Mucosa of rectum (tissue), 2 donors: ENCODE measurements around the gene ABCC6.
"Not testable (repeated sequence)": the region's sequence is repeated elsewhere in the genome, so short reads cannot be mapped to it uniquely, and the experiment has no call there.

Experiments used
- H3K27ac ChIP-seq, 2 donors: one replicate each; pipeline ENCODE4 v1.7.0; 2013; ENCODE audit warnings: inconsistent platforms in 2 of 2, low read depth in 2 of 2, low read length in 2 of 2
- H3K27me3 ChIP-seq, 2 donors: one replicate each; pipeline ENCODE4 v1.7.0; 2013; ENCODE audit warnings: low read length in 2 of 2; ENCODE audit not compliant: control insufficient read depth in 2 of 2, insufficient read depth in 2 of 2
- H3K36me3 ChIP-seq, 2 donors: one replicate each; pipeline ENCODE4 v1.7.0; 2013; ENCODE audit warnings: low read length in 2 of 2; ENCODE audit not compliant: control insufficient read depth in 2 of 2, insufficient read depth in 2 of 2
- H3K4me1 ChIP-seq, 2 donors: one replicate each; pipeline ENCODE4 v1.7.0; 2013; ENCODE audit warnings: low read length in 2 of 2, mild to moderate bottlenecking in 1 of 2; ENCODE audit not compliant: control insufficient read depth in 2 of 2, insufficient read depth in 2 of 2
- H3K4me3 ChIP-seq, 2 donors: one replicate each; pipeline ENCODE4 v1.7.0; 2013; ENCODE audit warnings: low read length in 2 of 2
- H3K9ac ChIP-seq, 2 donors: one replicate each; pipeline ENCODE4 v1.7.0; 2013; ENCODE audit warnings: low read length in 2 of 2, low read depth in 1 of 2, mild to moderate bottlenecking in 1 of 2
- H3K9me3 ChIP-seq, 2 donors: one replicate each; pipeline ENCODE4 v1.7.0; 2013; ENCODE audit warnings: low read length in 2 of 2; ENCODE audit not compliant: control insufficient read depth in 2 of 2
- donor health status: healthy.
- donor health status: Normal muscosa, but diverticular disease.

ABCC6 gene

DNA sequence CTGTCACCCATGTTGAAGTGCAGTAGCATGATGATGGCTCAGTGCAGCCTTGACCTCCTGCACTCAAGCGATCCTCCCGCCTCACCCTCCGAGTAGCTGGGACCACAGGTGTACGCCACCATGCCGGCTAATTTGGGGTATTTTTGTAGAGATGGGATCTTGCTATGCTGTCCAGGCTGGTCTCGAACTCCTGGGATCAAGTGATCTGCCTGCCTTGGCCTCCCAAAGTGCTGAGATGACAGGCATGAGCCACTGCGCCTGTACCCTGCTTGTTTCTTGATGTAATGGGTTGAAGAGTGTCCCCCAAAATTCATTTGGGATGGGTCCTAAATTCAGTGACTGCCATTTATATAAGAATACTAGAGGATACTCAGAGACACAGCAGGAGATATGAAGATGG is 57.2 kb downstream of the ABCC6 start:
- H3K36me3 ChIP-seq = peaks cover 17 to 31% of the 10 kb centered on the region in 2 donors
- no peak overlapping the region for H3K4me3 ChIP-seq
- H3K9ac ChIP-seq = no peak overlapping the region
- no peaks in the 10 kb centered on the region for H3K4me1 ChIP-seq
- no peak overlapping the region for H3K27ac ChIP-seq
- H3K27me3 ChIP-seq = no peaks in the 10 kb centered on the region
- H3K9me3 ChIP-seq = no peaks in the 10 kb centered on the region

DNA sequence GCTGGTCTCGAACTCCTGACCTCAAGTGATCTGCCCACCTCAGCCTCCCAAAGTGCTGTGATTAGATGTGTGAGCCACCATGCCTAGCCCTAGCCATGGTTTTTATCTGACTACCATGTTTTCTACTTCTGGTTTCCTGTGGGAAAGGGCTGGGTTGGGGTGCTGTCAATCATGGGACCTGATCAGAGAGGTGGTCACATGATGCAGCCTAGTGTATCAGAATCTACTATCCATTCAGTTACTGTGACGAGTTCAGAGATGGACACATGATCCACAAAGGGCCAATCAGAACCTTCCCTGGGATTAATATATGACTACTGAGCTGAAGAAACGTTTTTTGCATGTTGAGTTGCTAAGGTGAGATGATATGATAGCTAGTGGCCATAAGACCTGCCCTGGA is 59.1 kb downstream of the ABCC6 start:
- H3K4me3 ChIP-seq = no peak overlapping the region
- H3K9ac ChIP-seq = no peak overlapping the region
- no peaks in the 10 kb centered on the region for H3K27me3 ChIP-seq
- H3K9me3 ChIP-seq = no peaks in the 10 kb centered on the region
- peaks cover 22 to 28% of the 10 kb centered on the region in 2 donors for H3K36me3 ChIP-seq
- no peaks in the 10 kb centered on the region for H3K4me1 ChIP-seq
- H3K27ac ChIP-seq = no peak overlapping the region

DNA sequence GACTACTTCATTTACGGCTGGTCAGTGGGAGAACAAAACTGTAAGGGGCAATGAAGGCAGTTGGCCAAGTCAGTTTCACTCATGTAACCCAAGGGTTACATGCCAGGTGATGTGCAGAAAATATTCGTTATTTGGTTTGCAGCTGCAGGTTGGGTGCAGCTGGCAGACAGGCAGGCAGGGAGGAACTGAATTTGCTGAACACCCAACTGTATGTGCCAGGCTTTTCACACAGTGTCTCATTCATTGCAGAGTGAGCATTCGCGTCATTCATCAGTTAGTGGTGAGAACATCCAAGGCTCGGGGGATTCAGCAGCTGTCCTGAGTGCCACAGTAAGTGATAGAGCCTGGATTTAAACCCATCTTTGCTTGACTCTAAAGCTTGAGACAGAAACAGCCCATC is 59.7 kb downstream of the ABCC6 start:
- H3K36me3 ChIP-seq = peaks cover 20 to 33% of the 10 kb centered on the region in 2 donors

DNA sequence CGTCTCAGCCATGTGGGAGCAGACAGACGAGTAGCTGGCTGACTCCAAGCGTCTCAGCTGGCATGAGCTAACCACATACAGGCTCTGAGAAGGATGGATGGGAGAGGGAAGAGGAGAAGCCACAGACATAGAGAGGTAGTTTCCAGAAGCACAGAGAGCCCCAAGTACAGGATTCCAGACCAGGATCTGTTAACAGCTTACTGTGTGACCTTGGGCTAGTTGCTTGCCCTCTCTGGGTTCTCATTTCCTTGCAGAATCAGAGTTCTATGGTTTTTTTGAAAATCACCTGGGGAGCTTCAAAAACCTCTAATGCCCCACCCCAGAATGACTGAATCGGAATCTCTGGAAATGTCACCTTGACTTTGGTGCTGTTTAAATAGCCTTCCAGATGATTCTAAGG is 60.2 kb downstream of the ABCC6 start:
- Histone ChIP-seq H3K36me3 (peaks cover 20 to 30% of the 10 kb centered on the region in 2 donors), H3K27me3 (no peaks in the 10 kb centered on the region), H3K4me3 (no peak overlapping the region), H3K9ac (no peak overlapping the region), H3K4me1 (no peaks in the 10 kb centered on the region), H3K27ac (no peak overlapping the region), H3K9me3 (no peaks in the 10 kb centered on the region)

More for the DNA sequence above, 59.7 kb downstream of the ABCC6 start:
- Histone ChIP-seq H3K27ac (no peak overlapping the region), H3K9me3 (no peaks in the 10 kb centered on the region), H3K9ac (no peak overlapping the region), H3K27me3 (no peaks in the 10 kb centered on the region), H3K4me3 (no peak overlapping the region), H3K4me1 (no peaks in the 10 kb centered on the region)

DNA sequence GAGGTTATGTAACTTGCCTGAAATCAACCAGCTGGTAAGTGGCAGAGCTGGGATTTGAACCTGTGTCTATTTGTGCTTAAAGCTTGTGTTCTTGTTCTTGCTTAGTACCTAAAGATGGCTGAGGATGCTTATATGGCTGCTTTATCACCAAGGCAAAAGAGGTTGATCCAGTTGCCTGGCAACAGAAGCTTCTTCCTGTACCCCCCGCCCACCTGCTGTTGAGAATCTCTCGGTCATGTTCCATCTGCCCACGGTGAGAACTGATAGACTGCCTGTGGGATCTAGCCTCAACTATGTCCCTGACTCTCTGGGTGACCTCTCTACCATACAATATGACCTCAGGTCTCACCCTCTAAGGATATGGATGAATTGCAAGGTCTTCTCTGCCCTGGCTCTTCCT is 60.7 kb downstream of the ABCC6 start:
- Histone ChIP-seq H3K9ac (no peak overlapping the region), H3K4me3 (no peak overlapping the region), H3K27me3 (no peaks in the 10 kb centered on the region), H3K9me3 (no peaks in the 10 kb centered on the region), H3K4me1 (no peaks in the 10 kb centered on the region), H3K27ac (no peak overlapping the region), H3K36me3 (peaks cover 20 to 30% of the 10 kb centered on the region in 2 donors)

DNA sequence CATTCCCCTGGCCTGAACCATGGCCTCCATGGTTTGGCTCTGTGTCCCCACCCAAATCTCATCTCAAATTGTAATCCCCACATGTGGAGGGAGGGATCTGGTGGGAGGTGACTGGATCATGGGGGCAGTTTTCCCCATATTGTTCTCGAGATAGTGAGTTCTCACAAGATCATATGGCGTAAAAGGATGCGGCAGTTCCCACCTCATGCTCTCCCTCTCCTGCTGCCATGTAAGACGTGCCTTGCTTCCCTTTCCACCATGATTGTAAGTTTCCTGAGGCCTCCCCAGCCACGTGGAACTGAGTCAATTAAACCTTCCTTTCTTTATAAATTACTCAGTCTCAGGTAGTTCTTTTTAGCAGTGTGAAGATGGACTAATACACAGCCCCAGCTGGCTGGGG is 61.5 kb downstream of the ABCC6 start:
- not testable (repeated sequence) for H3K4me1 ChIP-seq, H3K9ac ChIP-seq, H3K27ac ChIP-seq, H3K27me3 ChIP-seq, H3K9me3 ChIP-seq, H3K4me3 ChIP-seq
- H3K36me3 ChIP-seq = peaks cover 23 to 35% of the 10 kb centered on the region in 2 donors

DNA sequence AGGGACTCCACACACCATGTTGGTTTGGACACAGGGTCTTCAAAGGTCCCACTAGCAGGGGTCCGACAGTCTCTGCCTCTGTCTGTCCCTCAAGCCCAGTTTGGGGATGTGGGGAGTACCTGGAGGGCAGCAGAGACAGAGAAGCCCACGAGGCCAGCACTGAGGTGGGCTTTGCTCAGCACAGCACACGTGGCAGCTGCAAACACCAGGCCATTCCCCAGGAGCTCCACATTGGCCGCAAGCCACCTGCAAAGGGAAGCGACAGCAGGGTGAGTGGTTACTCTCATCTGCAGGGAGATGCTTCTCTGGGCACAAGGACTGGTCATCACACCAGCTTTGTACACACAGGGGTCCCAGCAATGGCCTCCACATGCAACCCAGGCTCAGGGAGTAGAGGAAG is 62.0 kb downstream of the ABCC6 start:
- H3K36me3 ChIP-seq = peaks cover 23 to 36% of the 10 kb centered on the region in 2 donors
- H3K4me1 ChIP-seq = no peaks in the 10 kb centered on the region
- no peak overlapping the region for H3K27ac ChIP-seq
- H3K27me3 ChIP-seq = no peaks in the 10 kb centered on the region
- H3K9me3 ChIP-seq = no peaks in the 10 kb centered on the region
- no peak overlapping the region for H3K4me3 ChIP-seq
- no peak overlapping the region for H3K9ac ChIP-seq

DNA sequence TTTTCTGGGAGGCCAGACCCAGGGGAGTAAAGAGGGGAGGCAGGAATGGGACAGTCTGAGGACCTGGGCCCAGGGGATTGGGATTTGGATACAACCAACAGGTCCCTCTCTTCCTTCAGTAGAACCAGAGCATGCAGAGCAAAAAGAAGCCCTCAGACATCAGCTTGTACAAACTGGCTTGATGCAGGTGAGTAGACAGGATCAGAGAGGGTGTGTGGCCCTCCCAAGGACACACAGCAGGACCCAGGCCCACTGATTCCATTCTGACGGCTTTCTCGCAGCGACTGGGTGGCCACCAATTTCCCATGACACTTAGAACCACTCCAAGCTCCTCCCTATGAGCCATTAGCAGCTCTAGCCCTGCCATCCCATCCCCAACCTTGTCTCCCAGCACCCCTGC is 63.6 kb downstream of the ABCC6 start:
- Histone ChIP-seq H3K9me3 (no peaks in the 10 kb centered on the region), H3K4me1 (no peaks in the 10 kb centered on the region), H3K27ac (no peak overlapping the region), H3K36me3 (peaks cover 20 to 39% of the 10 kb centered on the region in 2 donors), H3K4me3 (no peak overlapping the region), H3K9ac (no peak overlapping the region), H3K27me3 (no peaks in the 10 kb centered on the region)

DNA sequence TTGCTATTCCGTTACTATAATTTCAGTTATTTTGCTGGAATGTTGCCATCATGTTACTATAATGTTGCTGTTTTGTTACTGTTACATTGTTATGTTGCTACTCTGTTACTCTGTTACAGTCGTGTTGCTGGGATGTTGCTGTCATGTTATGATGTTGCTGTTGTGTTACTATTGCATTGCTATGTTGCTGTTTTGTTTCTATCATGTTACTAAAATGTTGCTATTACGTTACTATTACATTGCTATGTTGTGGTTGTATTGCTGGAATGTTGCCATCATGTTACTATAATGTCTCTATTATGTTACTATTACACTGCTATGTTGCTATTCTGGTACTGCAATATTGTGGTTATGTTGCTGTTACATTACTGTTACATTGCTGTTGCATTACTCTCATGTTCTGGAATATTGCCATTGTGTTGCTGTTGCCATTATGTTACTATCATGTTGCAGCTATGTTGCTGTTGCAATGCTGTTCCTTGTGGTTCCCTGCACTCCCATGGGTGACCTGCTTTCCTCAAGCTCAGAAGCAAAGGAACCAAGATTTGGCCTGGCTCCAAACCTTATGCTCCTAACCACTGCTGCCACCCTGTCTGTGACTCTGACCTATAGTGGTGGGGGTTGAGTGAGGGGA is 64.4 kb downstream of the ABCC6 start:
- H3K9ac ChIP-seq = no peak overlapping the region
- H3K36me3 ChIP-seq = peaks cover 15 to 45% of the 10 kb centered on the region in 2 donors
- no peak overlapping the region for H3K4me3 ChIP-seq
- H3K9me3 ChIP-seq = no peaks in the 10 kb centered on the region
- H3K27ac ChIP-seq = no peak overlapping the region
- no peaks in the 10 kb centered on the region for H3K4me1 ChIP-seq
- no peaks in the 10 kb centered on the region for H3K27me3 ChIP-seq

DNA sequence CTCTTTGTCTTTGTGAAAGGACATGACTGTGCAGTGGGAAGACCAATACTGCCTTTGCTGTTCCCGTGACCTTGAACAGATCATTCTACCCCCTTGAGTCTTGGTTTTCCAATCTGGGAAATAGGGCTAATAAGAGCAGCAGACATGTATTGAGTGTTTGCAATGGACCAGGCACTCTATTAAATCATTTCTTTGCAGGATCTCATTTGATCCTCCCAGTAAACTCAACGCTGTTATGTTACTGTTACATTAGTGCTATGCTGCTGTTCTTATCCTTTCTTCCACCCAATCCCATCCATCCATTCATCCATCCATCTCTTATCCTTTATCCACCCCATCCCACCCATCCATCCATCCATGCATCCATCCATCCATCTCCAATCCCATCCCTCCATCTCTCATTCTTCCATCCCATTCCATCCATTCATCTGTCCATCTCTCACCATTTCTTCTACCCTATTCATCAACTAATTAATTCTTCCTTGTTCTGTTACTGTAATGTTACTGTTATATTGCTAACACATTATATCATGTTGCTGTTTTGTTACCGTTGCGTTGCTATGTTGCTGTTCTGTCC is 65.1 kb downstream of the ABCC6 start:
- Histone ChIP-seq H3K9ac (no peak overlapping the region), H3K4me1 (no peaks in the 10 kb centered on the region), H3K36me3 (peaks cover 15 to 45% of the 10 kb centered on the region in 2 donors), H3K4me3 (no peak overlapping the region), H3K27ac (no peak overlapping the region), H3K9me3 (no peaks in the 10 kb centered on the region), H3K27me3 (no peaks in the 10 kb centered on the region)
